ENCODE results near the gene CTNNBIP1.

CTNNBIP1 gene

DNA sequence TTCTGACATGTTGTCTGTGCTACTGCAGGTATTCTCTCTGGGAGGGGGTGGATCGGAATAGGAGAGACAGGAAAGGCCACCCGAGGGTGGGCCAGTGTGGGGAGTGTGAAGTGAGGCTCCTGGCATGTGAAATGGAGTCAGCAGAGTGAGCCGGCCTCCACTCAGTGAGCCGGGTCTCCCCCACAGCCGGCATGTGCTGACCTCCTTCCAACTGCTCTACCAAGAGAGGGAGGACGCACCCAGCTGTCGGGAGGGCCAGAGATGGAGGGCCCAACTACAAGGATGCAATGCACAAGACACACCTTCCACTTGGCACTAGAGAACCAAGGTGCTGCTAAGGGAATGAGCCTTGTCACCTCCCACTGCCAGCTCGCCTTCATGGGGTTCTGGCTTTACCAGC, 58.1 kb downstream of the CTNNBIP1 start:
- no peak for DNase-seq

DNA sequence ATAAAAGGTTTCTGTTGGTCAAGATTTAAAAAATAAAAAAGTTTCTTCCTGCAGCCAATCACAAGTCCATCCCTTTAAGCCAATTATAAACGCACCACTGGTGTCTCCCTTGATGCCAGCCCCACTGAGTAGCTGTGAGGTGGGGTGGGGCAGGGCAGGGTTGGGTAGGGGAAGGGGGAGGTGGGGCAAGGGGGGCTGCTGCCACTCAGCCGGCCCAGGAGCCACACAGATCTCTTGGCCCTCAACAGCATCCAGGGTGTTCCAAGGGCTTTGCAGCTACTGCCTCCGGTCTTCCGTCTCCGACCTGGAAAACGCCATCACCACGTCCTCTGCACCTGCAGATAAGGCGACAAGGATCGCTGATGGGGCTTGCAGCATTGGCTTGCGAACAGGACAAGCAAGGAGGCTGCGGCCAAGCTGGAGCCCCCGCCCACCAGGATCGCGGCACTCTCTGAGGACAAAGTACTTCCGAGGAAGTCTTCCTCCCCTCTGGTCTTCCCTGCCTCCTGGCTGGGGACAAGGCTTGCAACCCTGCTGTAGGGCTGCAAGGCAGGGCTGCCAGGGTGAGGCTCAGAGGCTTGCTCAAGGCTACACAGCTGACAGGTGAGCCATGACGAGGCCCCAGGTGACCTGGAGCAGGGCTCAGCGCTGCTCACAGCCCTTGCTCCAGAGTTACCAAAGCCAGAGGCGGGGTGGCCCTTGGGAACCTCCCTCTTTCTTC, 59.5 kb downstream of the CTNNBIP1 start:
- DNase-seq: no peak

DNA sequence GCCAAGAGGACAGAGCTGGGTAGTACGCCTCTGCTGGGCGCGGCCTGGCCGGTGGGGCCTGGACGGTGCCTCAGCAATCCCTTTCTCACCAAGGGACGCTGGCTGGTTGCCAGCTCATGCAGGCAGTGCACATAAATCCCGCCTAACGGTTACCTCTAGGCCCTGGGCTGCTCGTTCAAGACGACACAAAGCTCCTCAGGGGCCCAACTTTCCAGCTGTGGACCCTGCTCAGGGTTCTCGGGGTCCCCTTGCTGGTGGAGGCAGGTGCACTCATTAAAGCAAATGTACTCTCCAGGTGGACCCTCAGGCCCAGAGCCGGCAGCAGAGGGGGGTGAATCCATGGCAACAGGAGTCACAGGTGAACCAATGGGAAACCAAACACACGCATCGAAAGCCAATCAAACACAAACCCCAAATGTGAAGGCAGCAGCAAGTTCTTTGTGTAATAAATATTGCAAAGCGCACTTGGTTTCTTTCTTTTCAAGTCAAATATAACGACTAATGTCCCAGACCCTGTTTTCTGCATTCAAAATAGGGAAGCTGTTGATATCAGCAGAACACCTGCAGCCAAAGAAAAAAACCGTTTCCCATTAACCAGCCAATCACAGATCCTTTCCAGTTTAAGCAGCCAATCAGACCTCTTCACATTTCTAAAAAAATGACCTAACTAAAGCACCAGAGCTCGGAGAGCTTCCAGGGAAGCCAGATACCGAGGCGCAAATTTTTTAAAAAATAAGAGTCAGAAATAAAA, 60.2 kb downstream of the CTNNBIP1 start:
- no peak for DNase-seq

DNA sequence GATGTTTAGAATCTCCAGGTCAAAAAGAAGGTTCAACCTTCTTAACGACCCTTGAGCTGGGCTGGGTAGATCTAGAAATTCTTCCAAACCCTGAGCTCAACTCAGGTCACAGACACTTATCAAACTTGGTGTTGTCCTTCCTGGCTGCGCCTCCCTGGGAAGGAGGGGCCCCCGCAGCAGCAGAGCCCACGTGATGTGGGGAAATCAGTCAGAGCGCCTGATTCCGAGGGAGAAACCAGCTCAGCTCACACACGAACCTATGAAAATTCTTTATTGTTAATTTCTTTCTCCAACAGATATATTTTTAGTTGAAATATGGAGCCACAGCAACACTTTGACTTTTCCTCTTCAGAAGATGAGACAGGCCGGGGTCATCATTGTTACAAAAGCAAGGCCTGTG, 62.0 kb downstream of the CTNNBIP1 start:
- peak; percentile 39 for DNase-seq

DNA sequence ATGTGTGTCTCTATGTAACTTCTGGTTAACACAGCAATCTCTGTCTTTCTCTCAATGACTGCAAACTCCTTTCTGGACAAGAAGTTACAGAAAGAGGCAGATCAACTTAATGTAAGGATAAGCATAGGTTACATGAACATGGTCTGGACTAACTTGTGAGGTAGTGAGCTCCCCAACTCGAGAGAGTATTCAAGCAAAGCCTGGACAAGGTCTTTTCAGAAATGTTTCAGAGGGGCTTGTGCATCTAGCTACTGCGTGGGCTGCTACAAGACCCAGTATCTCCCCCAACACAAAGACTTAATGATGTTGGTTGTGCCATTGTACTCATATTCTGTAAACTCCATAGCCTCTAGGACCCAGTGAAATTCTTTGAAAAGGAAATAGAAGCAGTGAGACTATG, 62.8 kb downstream of the CTNNBIP1 start:
- no peak for DNase-seq

DNA sequence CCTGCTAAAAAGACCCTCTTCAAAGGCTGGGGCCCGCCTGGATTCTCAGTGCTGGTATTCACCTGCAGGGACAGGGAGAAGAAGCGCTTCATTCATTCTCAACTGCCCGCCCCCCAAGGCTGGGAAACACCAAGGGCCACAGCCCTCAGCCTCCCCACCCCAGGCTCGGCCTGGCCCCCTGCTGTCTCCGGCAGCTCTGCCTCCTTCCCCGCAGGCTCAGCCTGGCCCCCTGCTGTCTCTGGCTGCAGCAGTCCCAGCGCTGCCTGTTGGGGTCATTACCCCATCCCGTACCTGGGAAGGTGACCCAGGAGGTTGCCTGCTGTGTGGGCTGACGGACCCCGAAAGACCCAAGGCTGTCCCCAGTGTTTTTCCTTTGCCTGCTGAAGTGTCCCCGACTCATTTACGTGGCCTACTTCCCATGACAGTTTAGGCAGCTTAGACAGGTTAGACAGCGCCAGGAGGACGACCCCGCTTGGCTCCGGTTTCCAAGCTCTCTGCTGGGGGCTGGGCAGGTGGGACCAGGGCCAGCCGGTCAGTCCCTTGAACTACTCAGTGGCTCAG, 63.4 kb downstream of the CTNNBIP1 start:
- DNase-seq: no peak

DNA sequence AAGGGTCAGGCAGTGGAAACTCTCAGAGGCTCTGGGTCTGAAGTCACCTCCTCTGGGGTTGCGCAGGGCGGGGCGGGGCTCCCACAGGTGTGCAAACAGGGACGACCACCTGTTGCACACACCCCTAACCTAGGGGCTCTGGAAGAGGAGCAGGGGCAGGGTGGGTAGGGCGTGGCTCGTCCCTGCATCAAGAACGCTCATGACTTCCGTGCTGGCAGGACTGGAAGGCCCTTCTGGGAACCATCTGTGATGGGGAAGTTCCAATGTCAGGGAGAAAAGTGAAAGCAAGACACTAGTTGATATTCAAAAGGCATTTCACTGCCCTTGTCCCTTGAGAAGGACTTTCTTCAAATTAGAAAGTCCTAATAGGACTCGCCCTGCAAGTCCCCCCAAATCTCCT, 64.2 kb downstream of the CTNNBIP1 start:
- DNase-seq: peak; percentile 57

DNA sequence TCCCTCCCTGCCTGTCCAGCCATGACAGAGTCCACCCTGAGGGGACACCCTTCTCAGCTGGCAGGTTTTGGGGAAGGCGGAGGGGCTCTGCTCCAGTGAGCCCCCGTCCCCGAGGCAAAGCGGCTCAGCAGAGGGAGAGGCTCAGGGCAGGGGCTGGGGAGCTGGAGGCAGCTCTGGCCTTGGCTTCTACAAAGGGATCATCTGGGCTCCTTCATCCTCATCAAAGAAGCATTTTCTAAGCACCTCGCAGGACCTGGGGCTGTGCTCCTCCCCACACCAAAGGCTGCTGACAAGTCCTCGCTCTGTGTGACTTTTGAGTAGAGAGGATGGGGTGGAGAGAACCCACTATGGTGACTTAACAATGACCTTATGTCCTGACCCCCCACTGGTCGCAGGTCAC, 65.3 kb downstream of the CTNNBIP1 start:
- DNase-seq: no peak

DNA sequence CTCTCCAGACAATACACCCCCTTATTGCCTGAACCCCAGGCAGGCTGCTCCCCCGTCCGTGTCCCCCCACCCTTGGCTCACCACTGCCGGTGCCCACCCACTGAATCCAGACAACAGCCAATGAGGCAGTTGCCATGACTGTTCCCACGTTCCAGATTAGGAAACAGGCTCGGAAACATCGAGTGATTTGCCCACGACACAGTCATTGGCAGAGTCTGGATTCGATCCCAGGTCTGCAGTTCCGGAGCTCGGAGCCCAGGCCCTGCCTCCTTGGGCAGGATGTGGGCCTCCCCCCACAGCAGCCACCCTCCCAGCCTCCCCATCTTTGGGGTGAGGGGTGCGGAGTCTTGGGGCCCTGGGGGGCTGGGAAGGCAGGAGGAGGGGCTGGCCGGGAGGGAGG, 66.0 kb downstream of the CTNNBIP1 start:
- no peak for DNase-seq

DNA sequence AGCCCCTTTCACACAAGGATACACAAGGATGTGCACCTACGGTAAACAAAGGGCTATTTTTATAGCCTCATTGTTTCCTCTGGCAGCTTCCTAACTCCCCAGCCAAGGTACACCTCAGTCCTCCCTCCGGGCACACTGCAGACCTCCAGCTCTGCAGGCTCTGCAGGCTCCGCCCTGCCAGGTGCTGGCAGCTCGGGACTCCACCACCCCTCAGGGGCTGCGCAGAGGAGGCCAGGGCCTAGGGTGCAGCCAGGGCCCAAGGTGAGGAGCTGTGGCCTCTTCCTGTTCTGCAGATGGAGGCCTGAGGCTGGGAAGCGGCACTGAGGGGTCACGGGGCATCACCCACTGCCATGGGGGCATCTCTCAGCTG, 66.5 kb downstream of the CTNNBIP1 start:
- DNase-seq: no peak

DNA sequence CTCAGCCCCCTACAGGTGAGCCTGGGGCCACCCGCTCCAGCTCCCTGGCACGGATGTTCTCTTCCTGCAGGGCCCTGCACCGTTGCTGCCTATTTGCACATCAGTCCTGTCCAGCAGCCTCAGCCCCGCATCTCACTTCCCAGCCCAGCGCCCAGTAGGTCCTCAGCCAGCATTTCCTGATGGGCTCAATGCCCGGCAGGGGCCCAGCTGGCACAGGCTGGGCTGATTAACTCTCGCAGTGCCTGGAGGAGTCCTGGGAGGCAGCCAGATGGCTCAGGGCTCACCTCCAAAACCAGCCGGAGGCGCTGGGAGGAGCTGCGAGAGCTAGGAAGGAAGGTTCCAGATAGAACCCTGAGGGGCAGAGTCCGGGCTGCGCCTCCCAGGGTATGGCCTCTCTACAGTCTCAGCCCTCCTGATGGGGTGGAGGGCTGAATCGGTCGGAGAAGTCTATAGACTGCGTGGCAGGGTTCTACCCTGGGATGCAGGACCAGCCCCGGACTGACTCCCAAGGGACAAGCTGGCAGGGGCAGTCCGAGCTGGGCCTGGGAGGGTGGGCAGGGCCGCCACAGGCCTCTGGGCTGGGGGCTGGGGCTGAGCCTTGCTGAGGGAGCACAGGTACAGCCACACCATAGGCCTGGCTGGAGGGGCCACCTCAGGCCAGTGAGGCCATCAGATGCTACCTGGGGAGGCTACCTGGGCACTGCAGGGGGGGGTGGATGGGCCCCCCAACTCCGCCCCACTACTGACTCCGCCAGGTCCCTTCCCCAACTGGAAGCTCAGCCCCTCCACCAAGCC, 67.1 kb downstream of the CTNNBIP1 start:
- no peak for DNase-seq

DNA sequence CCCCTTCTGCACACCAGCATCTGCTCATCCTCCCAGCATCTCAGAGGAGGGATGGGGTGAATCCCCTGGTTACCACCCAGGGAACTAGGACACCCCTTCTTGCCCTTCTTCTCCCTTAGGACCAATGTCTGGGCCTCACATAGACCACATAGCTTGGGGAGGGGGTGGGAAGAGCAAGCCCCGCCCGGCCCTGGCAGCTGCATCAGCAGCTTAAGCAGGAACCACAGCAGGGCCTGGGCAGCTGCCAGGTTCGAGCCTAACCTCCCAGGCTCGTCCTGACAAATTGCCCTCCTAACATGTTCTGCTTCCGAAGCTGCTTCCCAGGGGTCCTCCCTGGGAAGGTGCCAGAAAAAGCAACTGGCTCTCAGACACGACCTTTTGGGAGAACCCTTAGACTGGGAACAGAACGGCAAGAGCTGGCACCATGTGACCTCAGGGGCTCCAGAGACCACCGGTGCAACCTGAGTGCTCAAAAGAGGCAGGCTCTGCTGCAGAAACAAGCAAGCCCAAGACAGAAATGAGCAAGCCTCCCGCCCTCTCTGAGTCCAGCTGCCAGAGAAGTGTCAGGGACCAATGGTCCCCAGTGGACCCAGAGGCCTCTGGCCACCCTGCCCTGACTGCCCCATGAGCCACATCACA, 67.9 kb downstream of the CTNNBIP1 start:
- DNase-seq: no peak

DNA sequence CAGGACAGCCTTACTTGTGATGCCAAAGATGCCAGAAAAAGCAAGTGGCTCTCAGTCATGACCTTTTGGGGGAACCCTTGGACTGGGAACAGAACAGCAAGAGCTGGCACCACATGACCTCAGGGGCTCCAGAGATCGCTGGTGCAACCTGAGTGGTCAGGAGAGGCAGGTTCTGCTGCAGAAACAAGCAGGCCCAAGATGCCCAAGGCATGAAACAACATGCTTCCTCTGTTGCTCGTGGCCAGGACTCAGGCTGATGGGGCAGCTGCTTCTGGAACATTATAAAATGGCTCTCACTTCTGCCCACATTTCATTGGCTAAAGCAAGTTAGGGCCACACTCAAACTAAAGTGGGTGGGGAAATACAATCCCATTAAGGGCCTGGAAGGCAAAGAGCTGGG, 68.6 kb downstream of the CTNNBIP1 start:
- DNase-seq: no peak

DNA sequence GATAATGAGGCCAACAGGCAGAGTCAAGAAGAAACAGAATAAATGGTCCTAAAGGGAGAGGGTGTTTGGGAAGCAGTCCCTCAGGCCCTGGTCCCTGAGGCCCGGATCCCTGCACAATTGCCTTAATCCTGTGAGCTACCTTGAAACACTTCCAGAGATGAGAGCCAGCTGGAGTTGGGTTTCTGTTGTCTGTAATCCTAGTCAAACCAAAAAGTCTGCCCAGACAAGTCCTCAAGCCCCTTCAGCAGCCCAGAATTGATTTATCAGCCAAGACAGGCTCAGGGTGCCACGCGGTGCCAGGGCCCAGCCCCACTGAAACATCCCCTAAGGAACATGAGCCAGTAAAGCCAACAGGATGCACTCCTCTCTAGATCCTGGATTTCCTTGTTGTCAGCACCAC, 69.9 kb downstream of the CTNNBIP1 start:
- no peak for DNase-seq

DNA sequence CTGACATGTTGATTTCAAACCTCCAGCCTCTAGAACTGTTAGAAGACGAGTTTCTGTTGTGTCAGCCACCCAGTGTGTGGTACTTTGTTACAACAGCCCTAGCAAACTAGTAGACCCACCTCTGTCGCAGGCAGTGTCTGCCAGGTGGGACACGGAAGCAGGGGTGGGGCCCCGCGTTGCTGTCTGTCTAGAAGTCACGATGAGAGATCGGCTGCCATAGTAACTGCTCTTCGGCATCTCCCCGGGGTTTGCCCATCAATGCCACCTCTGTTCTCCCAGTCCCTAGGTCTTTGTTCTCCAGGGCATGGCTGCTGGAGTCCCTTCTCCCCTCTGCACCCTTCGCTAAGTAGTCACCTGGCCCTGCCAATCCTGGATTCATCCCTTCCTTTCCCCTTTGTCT, 71.1 kb downstream of the CTNNBIP1 start:
- no peak for DNase-seq

DNA sequence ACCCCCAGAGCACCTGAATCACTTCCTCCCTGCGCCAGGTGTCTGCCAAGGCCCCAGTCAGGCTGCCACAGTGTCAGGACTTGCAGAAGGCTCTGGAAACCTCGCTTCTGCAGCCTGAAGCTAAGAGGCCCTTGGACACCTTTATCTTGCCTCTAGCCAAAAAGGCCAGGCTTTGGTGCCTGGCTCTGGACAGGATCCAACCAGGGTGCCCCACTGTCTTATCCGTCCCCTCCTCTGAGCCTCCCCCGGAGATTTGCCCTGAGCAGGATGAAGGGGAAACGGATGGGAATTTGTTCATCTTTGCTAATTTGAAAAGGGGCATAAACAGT, 73.5 kb downstream of the CTNNBIP1 start:
- DNase-seq: no peak

DNA sequence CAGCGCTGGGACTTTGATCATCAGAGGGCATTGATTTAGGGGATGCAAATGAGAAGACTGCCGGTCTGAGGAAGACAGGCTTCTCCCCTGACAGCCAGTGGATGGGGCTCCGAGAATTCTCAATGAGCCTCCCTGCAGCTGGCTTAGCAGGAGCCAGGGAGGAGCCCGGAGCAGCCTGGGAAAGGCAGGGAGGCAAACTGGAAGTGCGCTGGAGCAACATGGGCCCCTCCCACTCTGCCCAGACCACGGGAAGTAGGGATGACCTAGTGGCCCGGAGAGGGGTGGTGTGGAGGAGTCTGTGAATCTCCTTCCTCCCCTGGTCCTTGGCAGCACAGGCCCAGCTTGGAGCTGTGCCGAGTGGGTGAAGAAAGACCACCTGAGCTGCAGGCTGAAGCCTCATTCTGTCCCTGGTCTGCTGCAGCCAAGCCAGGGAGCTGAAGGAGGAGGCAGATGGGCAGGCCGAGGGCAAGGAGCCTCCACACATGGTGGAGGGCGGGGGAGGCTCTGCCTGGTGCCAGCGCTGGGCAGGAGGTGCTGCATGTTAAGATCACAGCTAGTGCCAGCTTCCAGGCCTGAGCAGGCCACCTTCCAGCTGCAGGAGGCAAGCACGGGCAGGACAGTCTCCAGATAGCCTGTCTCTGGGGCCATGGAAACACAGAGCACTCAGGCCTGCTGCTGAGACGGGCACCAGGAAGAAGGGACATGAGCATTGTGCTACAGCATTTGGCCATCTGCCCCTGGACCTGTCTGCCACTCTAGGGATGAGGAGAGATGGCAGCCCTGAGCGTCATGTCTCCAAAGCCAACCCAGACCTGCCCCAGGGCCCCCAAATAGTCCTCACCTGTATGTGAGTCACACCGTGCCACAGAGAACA, 74.1 kb downstream of the CTNNBIP1 start:
- no peak for DNase-seq

DNA sequence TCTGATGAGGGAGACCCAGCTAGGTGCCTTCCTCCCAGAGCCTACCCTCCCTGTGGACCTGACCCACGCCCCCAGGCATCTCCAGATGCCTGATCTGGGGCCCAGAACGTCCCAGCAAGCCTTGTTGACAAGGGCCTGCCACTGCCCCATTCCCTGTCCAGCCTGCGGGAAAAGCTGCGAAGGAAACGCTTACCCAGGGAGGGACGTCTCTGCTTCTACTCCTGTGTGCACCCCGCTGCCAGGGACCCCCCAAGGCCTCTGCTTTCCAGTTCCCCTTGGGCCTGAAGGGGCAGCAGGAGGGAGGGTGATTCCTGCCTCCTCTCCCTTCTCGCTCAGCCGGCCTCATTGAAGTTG, 74.7 kb downstream of the CTNNBIP1 start:
- DNase-seq: no peak

DNA sequence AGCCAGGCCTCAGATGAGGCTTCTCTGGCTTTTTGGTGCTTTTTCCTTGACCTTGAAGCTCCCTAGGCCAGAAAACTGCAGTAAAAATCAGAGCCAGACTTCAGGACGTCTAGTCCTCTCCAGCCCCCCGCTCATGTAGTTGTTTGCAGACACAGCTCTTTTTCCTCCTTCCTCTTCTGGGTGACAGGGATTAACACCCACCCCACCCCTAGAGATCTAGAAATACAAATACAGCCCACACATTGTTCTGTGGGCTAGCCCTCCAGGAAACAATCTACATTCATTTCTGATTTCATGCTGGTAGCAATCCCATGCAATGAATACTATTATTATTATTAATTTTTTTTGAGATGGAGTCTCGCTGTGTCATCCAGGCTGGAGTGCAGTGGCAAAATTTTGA, 76.4 kb downstream of the CTNNBIP1 start:
- DNase-seq: peak; percentile 14

DNA sequence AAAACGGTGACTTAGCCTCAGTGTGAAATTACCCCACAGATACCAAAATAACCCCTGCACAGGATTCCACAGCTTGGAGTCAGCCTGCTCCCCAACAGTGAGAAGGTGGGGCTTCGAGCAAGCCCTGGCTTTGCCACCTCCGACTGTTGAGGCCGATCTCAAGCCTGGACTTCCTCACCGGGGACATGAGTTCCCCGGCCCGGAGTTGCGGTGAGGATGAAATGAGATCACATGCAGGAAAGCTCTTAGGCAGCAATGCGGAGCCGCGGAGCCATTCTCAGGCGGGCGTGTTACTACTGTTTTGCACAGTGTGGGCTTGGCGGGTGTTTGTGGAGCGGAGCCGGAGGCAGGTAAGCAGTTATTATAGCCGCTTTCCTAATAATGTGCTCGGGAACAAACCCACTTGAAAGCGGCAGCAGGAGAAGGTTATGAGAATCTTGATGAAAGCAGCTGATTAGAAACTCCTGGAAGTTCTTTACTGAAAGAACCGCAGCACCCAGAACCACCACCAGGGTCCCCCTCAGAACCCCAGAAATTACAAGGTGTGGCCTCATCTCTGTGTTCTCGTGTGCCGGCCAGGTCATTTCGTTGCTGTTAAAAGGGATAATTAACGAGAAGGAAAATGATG, 82.4 kb downstream of the CTNNBIP1 start:
- DNase-seq: peak; percentile 43

DNA sequence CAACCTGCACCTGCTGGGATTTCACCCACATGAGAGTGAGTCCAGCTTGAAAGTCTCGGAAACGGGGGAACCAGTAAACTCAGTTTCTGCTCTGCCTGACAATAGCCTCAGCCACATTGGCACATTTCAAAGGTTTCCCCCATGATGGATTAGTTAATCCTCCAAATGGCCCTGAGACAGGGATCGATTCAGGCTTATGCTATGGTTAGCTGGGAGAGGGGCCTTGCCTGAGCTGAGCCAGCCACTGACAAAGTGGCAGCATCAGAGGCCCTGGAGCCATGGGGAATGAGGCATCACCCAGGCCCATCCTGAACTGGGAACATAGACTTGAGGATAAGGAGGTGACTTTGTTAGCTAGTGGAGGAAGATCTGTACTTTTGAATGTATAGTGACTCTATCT, 83.5 kb downstream of the CTNNBIP1 start:
- DNase-seq: no peak

DNA sequence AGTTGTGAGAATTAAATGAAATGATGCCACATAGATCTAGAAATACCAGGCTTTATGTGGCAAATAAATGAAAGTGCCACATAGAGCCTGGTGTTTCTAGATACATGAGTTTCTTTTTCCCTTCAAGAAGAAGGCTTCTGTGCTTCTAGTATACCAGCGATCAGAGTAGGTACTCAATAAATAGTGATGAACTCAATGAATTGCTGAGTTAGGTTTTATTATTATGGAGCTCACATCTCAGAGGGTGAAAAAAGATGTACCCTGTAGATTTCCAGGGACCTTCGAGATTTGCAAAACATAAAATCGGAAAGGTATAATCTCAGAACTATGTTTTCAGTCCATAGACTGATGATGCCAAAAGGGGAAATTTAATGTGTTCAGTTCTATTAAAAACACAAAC, 84.0 kb downstream of the CTNNBIP1 start:
- no peak for DNase-seq

Data from inflammatory macrophage treated with lipopolysaccharide for 4 hours (primary cell).